Measurements from ENCODE around the gene PPP1R15B. TPM values are rescaled to one million over a fixed set of nuclear protein-coding genes. Genes with fewer than 3 reads are reported as not detected.
"Not testable (repeated sequence)": the region's sequence is repeated elsewhere in the genome, so short reads cannot be mapped to it uniquely, and the experiment has no call there.

PPP1R15B gene
- total RNA-seq, 1 donor from 2014 or later = 70.6 TPM

GRCh38 chr1:204426474-204426873 is 14.9 kb upstream of the PPP1R15B start:
- no peak for ATAC-seq (ENCODE audit: low read depth)
- POLR2A ChIA-PET = interaction anchor here (0.6 to 1.1 kb wide), 2 partner anchors 9 to 11 kb away, joined by 3 to 5 read pairs; no protein-coding TSS in a partner anchor
- Mint-ChIP-seq H3K9me3 (no peaks in the 10 kb centered on the region), H3K4me3 (no peak overlapping the region), H3K27ac (peak overlapping the region; percentile 27), H3K27me3 (no peaks in the 10 kb centered on the region), H3K36me3 (ENCODE audit: low read depth) (peaks cover 83% of the 10 kb centered on the region), H3K4me1 (peaks cover 5% of the 10 kb centered on the region)
- TF ChIP-seq CTCF (IDR thresholded peaks at IDR 0.05) = no peak
- no peak for DNase-seq
- intact Hi-C loops (cut with micrococcal nuclease) = no loop called here
- CTCF ChIA-PET = interaction anchor here (28.1 kb wide), 1 partner anchor 74 kb away, joined by 1006 read pairs; the partner anchor contains the start of gene PIK3C2B

GRCh38 chr1:204426035-204426436 is 14.4 kb upstream of the PPP1R15B start:
- intact Hi-C loops (cut with micrococcal nuclease) = no loop called here
- ChIA-PET CTCF (interaction anchor here (28.1 kb wide), 1 partner anchor 74 kb away, joined by 1006 read pairs; the partner anchor contains the start of gene PIK3C2B), POLR2A (interaction anchor here (0.6 to 1.1 kb wide), 2 partner anchors 9 to 10 kb away, joined by 3 to 5 read pairs; no protein-coding TSS in a partner anchor)
- H3K4me1 Mint-ChIP-seq = peaks cover 6% of the 10 kb centered on the region
- H3K27me3 Mint-ChIP-seq = no peaks in the 10 kb centered on the region
- TF ChIP-seq CTCF (IDR thresholded peaks at IDR 0.05) = no peak
- no peak overlapping the region for H3K27ac Mint-ChIP-seq
- no peak overlapping the region for H3K4me3 Mint-ChIP-seq
- no peaks in the 10 kb centered on the region for H3K9me3 Mint-ChIP-seq
- no peak for ATAC-seq (ENCODE audit: low read depth)
- no peak for DNase-seq
- peaks cover 83% of the 10 kb centered on the region for H3K36me3 Mint-ChIP-seq (ENCODE audit: low read depth)

- peaks cover 79% of the 10 kb centered on the region for H3K36me3 Mint-ChIP-seq (ENCODE audit: low read depth)
- H3K4me3 Mint-ChIP-seq = no peak overlapping the region
- no peak for TF ChIP-seq CTCF (IDR thresholded peaks at IDR 0.05)
- POLR2A ChIA-PET = interaction anchor here (0.5 kb wide), 1 partner anchor 24 kb away, joined by 3 read pairs; no protein-coding TSS in a partner anchor
- ATAC-seq (ENCODE audit: low read depth) = no peak
- H3K27me3 Mint-ChIP-seq = no peaks in the 10 kb centered on the region
- CTCF ChIA-PET = interaction anchor here (1.0 kb wide), 1 partner anchor 77 kb away, joined by 3 read pairs; no protein-coding TSS in a partner anchor
- no peak overlapping the region for H3K27ac Mint-ChIP-seq
- intact Hi-C loops (cut with micrococcal nuclease) = no loop called here
- peaks cover 17% of the 10 kb centered on the region for H3K4me1 Mint-ChIP-seq
- DNase-seq = no peak
- no peaks in the 10 kb centered on the region for H3K9me3 Mint-ChIP-seq
Measured at GRCh38 chr1:204424621-204425020, 13.0 kb upstream of the PPP1R15B start.

- peaks cover 56% of the 10 kb centered on the region for H3K36me3 Mint-ChIP-seq (ENCODE audit: low read depth)
- H3K27ac Mint-ChIP-seq; intact Hi-C loops (cut with micrococcal nuclease); H3K27me3 Mint-ChIP-seq; H3K4me3 Mint-ChIP-seq; DNase-seq; H3K9me3 Mint-ChIP-seq; ATAC-seq (ENCODE audit: low read depth): not testable (repeated sequence)
- CTCF ChIA-PET = interaction anchor here (1.0 to 1.1 kb wide), 2 partner anchors 9 to 81 kb away, joined by 3 to 4 read pairs; no protein-coding TSS in a partner anchor
- H3K4me1 Mint-ChIP-seq = peaks cover 41% of the 10 kb centered on the region
- POLR2A ChIA-PET = interaction anchor here (0.7 kb wide), 2 partner anchors 14 to 85 kb away, joined by 3 to 6 read pairs; no protein-coding TSS in a partner anchor
Measured at GRCh38 chr1:204422061-204422705, 10.6 kb upstream of the PPP1R15B start.

- ChIA-PET POLR2A (interaction anchor here (0.6 to 1.5 kb wide), 5 partner anchors 10 to 86 kb away, joined by 3 to 8 read pairs (median 5); no protein-coding TSS in a partner anchor), CTCF (interaction anchor here (1.1 kb wide), 1 partner anchor 82 kb away, joined by 4 read pairs; no protein-coding TSS in a partner anchor)
- no peak overlapping the region for H3K27ac Mint-ChIP-seq
- H3K9me3 Mint-ChIP-seq = no peaks in the 10 kb centered on the region
- H3K27me3 Mint-ChIP-seq = no peaks in the 10 kb centered on the region
- peaks cover 44% of the 10 kb centered on the region for H3K4me1 Mint-ChIP-seq
- peaks cover 50% of the 10 kb centered on the region for H3K36me3 Mint-ChIP-seq (ENCODE audit: low read depth)
- intact Hi-C loops (cut with micrococcal nuclease) = no loop called here
- ATAC-seq (ENCODE audit: low read depth) = no peak
- TF ChIP-seq CTCF (IDR thresholded peaks at IDR 0.05) = no peak
- H3K4me3 Mint-ChIP-seq = no peak overlapping the region
- no peak for DNase-seq
Measured at GRCh38 chr1:204421441-204421840, 9.8 kb upstream of the PPP1R15B start.
